OCI-LY7 (cell line): ENCODE results near the gene BCAT1. TPM values are rescaled to one million over a fixed set of nuclear protein-coding genes. Genes with fewer than 3 reads are reported as not detected.

Experiments
- BruUV-seq: library from RNA; stranded (reverse); fragments of 400-500 nt; replicated peaks from 2 replicates; lab custom pipeline; 2021; lab: Mats Ljungman, UMichigan
- CTCF ChIA-PET: fragments of 300-600 bp; sonication (Branson Sonifier 250); formaldehyde crosslinking; loops from one replicate; lab custom pipeline; 2022; ENCODE audit warnings: antibody characterized with exemption; ENCODE audit not compliant: unreplicated experiment; lab: Charles Lee
- POLR2A ChIA-PET: fragments of 300-600 bp; sonication (Branson Sonifier 250); formaldehyde crosslinking; loops from one replicate; lab custom pipeline; 2022; ENCODE audit warnings: antibody characterized with exemption; lab: Charles Lee
- DNase-seq: peaks from one replicate; pipeline ENCODE4 v3.0.0-alpha.2; 2015; ENCODE audit warnings: low spot score
- H2AFZ ChIP-seq: fragments of 200-600 bp; sonication (generic), shearing (Covaris generic); 2 replicates; pipeline ENCODE4 v1.6.1; 2014; ENCODE audit warnings: mild to moderate bottlenecking, antibody characterized with exemption, low read length, moderate library complexity
- H3K27ac ChIP-seq: fragments of 200-600 bp; sonication (generic); 2 replicates; pipeline ENCODE4 v1.5.1; 2014; ENCODE audit warnings: mixed run types, low read depth, mild to moderate bottlenecking, moderate library complexity, low read length, inconsistent platforms; ENCODE audit not compliant: poor library complexity, severe bottlenecking
- H3K36me3 ChIP-seq: fragments of 200-600 bp; sonication (generic); 2 replicates; pipeline ENCODE4 v1.6.1; 2014; ENCODE audit warnings: mild to moderate bottlenecking, antibody characterized with exemption, low read length, moderate library complexity, mixed read lengths; ENCODE audit not compliant: insufficient read depth
- H3K4me1 ChIP-seq: fragments of 200-600 bp; sonication (generic); 2 replicates; pipeline ENCODE4 v1.5.1; 2014; ENCODE audit warnings: mild to moderate bottlenecking, low read length; ENCODE audit not compliant: insufficient read depth, poor library complexity, severe bottlenecking
- H3K4me2 ChIP-seq: fragments of 200-600 bp; sonication (generic); 2 replicates; pipeline ENCODE4 v1.6.1; 2014; ENCODE audit warnings: mild to moderate bottlenecking, low read length
- H3K4me3 ChIP-seq: fragments of 200-600 bp; sonication (generic); 2 replicates; pipeline ENCODE4 v1.5.1; 2014; ENCODE audit warnings: mild to moderate bottlenecking, low read depth, low read length; ENCODE audit not compliant: poor library complexity, severe bottlenecking
- H3K79me2 ChIP-seq: fragments of 200-600 bp; sonication (generic); 2 replicates; pipeline ENCODE4 v1.6.1; 2016; ENCODE audit warnings: low read depth, mild to moderate bottlenecking, low read length, moderate library complexity, mixed read lengths; ENCODE audit not compliant: insufficient read depth
- H3K9me2 ChIP-seq: fragments of 200-600 bp; sonication (generic); 2 replicates; pipeline ENCODE4 v1.6.1; 2016; ENCODE audit warnings: mild to moderate bottlenecking, low read length, mixed read lengths; ENCODE audit not compliant: insufficient read depth
- H3K9me3 ChIP-seq: fragments of 200-600 bp; sonication (generic); 2 replicates; pipeline ENCODE4 v1.6.1; 2014; ENCODE audit warnings: mild to moderate bottlenecking, mixed run types, low read length, mixed read lengths
- H4K20me1 ChIP-seq: fragments of 200-600 bp; sonication (generic); 2 replicates; pipeline ENCODE4 v1.6.1; 2014; ENCODE audit warnings: mild to moderate bottlenecking, antibody characterized with exemption, low read length, moderate library complexity, mixed read lengths; ENCODE audit not compliant: insufficient read depth
- EZH2phosphoT487 ChIP-seq: fragments of 200-600 bp; sonication (generic); IDR thresholded peaks from 2 replicates; pipeline ENCODE4 v1.6.1; 2018; ENCODE audit warnings: low read depth, borderline replicate concordance, mild to moderate bottlenecking, mixed run types, antibody characterized with exemption, low read length, moderate library complexity, mixed read lengths
- intact Hi-C: fragments of 100-400 bp; cut with micrococcal nuclease; formaldehyde crosslinking; loops from one replicate; pipeline ENCODE4 v1.10.0; 2022; ENCODE audit not compliant: unreplicated experiment
- total RNA-seq, 2 experiments: library from RNA; depleted of rRNA in 1 of 2; stranded (reverse); fragments of >200 nt in 1 of 2; shearing (Covaris generic) in 1 of 2; gene quantifications; 2 replicates each; pipeline ENCODE4 v1.2.3, GENCODE V29; 2014 to 2022
- TF ChIP-seq, protein P1 (sequence below): fragments of 200-600 bp; sonication (generic); conservative IDR thresholded peaks from 2 replicates; pipeline ENCODE4 v1.5.1; 2014; ENCODE audit warnings: mild to moderate bottlenecking, antibody characterized with exemption, low read length, moderate library complexity, mixed read lengths

Gene BCAT1
- total RNA-seq, 2 experiments from 2014 or later = 121 to 207 TPM

DNA sequence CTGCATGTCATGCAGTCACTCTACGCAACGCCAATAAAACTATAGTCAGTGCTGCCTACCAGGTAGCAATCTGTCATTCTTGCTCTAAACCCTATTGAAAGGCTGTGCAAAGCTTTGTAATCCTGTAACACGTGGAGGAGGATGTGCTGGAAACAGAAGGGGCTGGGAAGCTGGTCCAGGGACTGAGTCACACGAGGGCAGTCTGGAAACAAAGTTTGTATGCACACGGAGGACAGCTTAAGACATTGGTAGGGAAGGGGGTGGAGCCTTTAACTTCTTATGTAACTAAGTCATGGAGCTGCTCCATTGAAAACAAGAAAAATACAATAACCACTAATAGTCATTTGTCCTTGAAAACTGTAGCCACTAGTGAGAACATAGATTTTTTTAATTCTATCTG, 128.0 kb downstream of the BCAT1 start:
- POLR2A ChIA-PET = no interaction called here
- CTCF ChIA-PET = no interaction called here
- intact Hi-C loops = no loop called here

DNA sequence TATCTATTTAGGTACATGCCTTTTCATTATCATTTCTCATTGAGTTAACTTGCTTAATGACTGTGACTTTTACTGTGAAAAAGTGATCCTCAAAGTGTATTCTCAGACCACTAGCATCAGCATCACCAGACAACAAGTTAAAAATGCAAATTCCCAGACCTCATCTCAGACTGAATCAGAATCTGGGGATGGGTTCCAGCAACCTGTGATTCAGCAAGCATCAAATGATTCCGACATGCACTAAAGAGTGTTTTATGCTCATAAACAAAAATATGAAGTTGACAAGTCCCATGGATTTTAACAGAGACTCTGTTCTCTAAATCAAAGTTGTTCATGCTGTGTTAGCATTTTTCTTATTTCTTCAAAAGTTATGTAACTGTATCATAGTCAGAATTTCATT, 130.6 kb downstream of the BCAT1 start:
- Histone ChIP-seq H4K20me1 (peaks cover 6% of the 10 kb centered on the region; the same call in 1 of the 2 replicates), H3K79me2 (no peaks in the 10 kb centered on the region), H3K27ac (no peak overlapping the region), H3K4me3 (no peak overlapping the region), H3K9me3 (no peaks in the 10 kb centered on the region), H3K4me2 (no peak overlapping the region), H3K9me2 (no peaks in the 10 kb centered on the region), H3K36me3 (peaks cover 96% of the 10 kb centered on the region), H3K4me1 (peaks cover 22% of the 10 kb centered on the region), H2AFZ (no peak overlapping the region)
- intact Hi-C loops = no loop called here
- POLR2A ChIA-PET = interaction anchor here (0.7 kb wide), 1 partner anchor 17 kb away, joined by 3 read pairs; no protein-coding TSS in a partner anchor
- no peak for DNase-seq
- no TSS peak for BruUV-seq
- CTCF ChIA-PET = no interaction called here
- TF ChIP-seq EZH2phosphoT487 = no peak
- TF ChIP-seq, protein P1, sequence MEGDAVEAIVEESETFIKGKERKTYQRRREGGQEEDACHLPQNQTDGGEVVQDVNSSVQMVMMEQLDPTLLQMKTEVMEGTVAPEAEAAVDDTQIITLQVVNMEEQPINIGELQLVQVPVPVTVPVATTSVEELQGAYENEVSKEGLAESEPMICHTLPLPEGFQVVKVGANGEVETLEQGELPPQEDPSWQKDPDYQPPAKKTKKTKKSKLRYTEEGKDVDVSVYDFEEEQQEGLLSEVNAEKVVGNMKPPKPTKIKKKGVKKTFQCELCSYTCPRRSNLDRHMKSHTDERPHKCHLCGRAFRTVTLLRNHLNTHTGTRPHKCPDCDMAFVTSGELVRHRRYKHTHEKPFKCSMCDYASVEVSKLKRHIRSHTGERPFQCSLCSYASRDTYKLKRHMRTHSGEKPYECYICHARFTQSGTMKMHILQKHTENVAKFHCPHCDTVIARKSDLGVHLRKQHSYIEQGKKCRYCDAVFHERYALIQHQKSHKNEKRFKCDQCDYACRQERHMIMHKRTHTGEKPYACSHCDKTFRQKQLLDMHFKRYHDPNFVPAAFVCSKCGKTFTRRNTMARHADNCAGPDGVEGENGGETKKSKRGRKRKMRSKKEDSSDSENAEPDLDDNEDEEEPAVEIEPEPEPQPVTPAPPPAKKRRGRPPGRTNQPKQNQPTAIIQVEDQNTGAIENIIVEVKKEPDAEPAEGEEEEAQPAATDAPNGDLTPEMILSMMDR = no peak

More for the DNA sequence above, 128.0 kb downstream of the BCAT1 start:
- BruUV-seq = no TSS peak
- Histone ChIP-seq H3K79me2 (no peaks in the 10 kb centered on the region), H3K9me3 (no peaks in the 10 kb centered on the region), H3K9me2 (no peaks in the 10 kb centered on the region), H3K4me1 (no peaks in the 10 kb centered on the region), H4K20me1 (no peaks in the 10 kb centered on the region), H3K4me2 (no peak overlapping the region), H2AFZ (no peak overlapping the region), H3K27ac (no peak overlapping the region), H3K36me3 (peaks cover 93% of the 10 kb centered on the region), H3K4me3 (no peak overlapping the region)
- DNase-seq = no peak
- TF ChIP-seq, protein P1 = no peak
- TF ChIP-seq EZH2phosphoT487 = no peak

DNA sequence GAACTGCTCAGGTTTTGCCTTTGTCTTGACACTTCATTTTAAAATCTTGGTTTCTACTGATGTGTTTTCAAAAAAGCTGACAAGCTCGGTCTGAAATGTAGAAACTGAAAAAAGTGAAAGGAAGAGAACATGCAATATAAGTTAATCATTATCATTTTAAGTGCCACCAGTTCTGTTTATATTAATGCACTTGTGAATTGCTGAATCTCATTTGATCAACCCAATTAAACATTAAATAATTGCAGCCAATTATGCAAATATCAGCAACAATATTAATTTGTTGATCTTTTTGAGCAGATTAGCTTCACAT, 133.8 kb downstream of the BCAT1 start:
- Histone ChIP-seq H3K4me2 (peak overlapping the region; percentile 56), H2AFZ (no peak overlapping the region), H3K79me2 (no peaks in the 10 kb centered on the region), H3K4me1 (peaks cover 22% of the 10 kb centered on the region), H3K9me3 (no peaks in the 10 kb centered on the region), H3K4me3 (no peak overlapping the region), H4K20me1 (peaks cover 6% of the 10 kb centered on the region; the same call in 1 of the 2 replicates), H3K36me3 (peaks cover 85% of the 10 kb centered on the region), H3K9me2 (no peaks in the 10 kb centered on the region), H3K27ac (peak overlapping the region; percentile 31)
- intact Hi-C loops = no loop called here
- TF ChIP-seq EZH2phosphoT487 = no peak
- TF ChIP-seq, protein P1 = no peak
- DNase-seq = no peak
- CTCF ChIA-PET = no interaction called here
- POLR2A ChIA-PET = interaction anchor here (0.6 kb wide), 1 partner anchor 36 kb away, joined by 3 read pairs; no protein-coding TSS in a partner anchor
- no TSS peak for BruUV-seq
